LNCaP clone FGC (cell line): ENCODE data around the gene POU3F2.

Source experiments
- DNase-seq: peaks from one replicate; pipeline ENCODE4 v3.0.0-alpha.2; 2011; ENCODE audit warnings: low read depth
- H3K4me3 ChIP-seq: 2 replicates; pipeline ENCODE4 v1.5.1; 2011; ENCODE audit warnings: mild to moderate bottlenecking, low read depth, low read length, control low read depth
- CTCF ChIP-seq: IDR thresholded peaks from 2 replicates; pipeline ENCODE4 v1.5.1; 2012; ENCODE audit warnings: mild to moderate bottlenecking; ENCODE audit not compliant: control insufficient read depth, insufficient read depth; ENCODE audit errors: extremely low read depth

POU3F2 gene

GRCh38 chr6:98836025-98836961 is 1.9 kb downstream of the POU3F2 start:
- no peak for DNase-seq
- no peak for TF ChIP-seq CTCF
- H3K4me3 ChIP-seq = no peak overlapping the region

GRCh38 chr6:98836962-98837944 is 2.9 kb downstream of the POU3F2 start:
- DNase-seq = no peak
- no peak for TF ChIP-seq CTCF
- no peak overlapping the region for H3K4me3 ChIP-seq

- H3K4me3 ChIP-seq = no peak overlapping the region
- no peak for DNase-seq
- TF ChIP-seq CTCF = no peak
Measured at GRCh38 chr6:98838032-98838431, 3.7 kb downstream of the POU3F2 start.

- no peak for TF ChIP-seq CTCF
- DNase-seq = no peak
- H3K4me3 ChIP-seq = no peak overlapping the region
Measured at GRCh38 chr6:98838975-98839374, 4.6 kb downstream of the POU3F2 start.

- H3K4me3 ChIP-seq = no peak overlapping the region
- TF ChIP-seq CTCF = peak; percentile 53
- DNase-seq = no peak
Measured at GRCh38 chr6:98839781-98840361, 5.5 kb downstream of the POU3F2 start.

GRCh38 chr6:98840385-98840784 is 6.0 kb downstream of the POU3F2 start:
- no peak overlapping the region for H3K4me3 ChIP-seq
- no peak for DNase-seq
- TF ChIP-seq CTCF = no peak
